ENCODE measurements around the gene HDHD3.
A peak's percentile ranks its signal among the peaks of the same experiment; 100 is the strongest.

The HDHD3 gene

GRCh38 chr9:113350107-113350661 lies 26.6 kb downstream of the HDHD3 start:
- TF ChIP-seq SUZ12 (IDR thresholded peaks at IDR 0.05): no peak
- no peak for TF ChIP-seq L3MBTL2 (conservative IDR thresholded peaks at IDR 0.05)
- TF ChIP-seq ZNF384 (IDR thresholded peaks at IDR 0.05): no peak
- no peak for TF ChIP-seq PKNOX1 (IDR thresholded peaks at IDR 0.05)
- TF ChIP-seq ARNT (IDR thresholded peaks at IDR 0.05): no peak
- no peak for TF ChIP-seq FOXK2 (IDR thresholded peaks at IDR 0.05)
- no peak for TF ChIP-seq FOXM1 (IDR thresholded peaks at IDR 0.05; ENCODE audit: borderline replicate concordance)
- no peak for TF ChIP-seq FOXA1 (IDR thresholded peaks at IDR 0.05)
- TF ChIP-seq SP1 (IDR thresholded peaks at IDR 0.05): no peak
- no peak for TF ChIP-seq HDGF (IDR thresholded peaks at IDR 0.05; ENCODE audit: borderline replicate concordance)
- no peak for TF ChIP-seq CTBP1 (IDR thresholded peaks at IDR 0.05; ENCODE audit: borderline replicate concordance)
- TF ChIP-seq LEF1 (IDR thresholded peaks at IDR 0.05; ENCODE audit: borderline replicate concordance): no peak
- TF ChIP-seq TARDBP (IDR thresholded peaks at IDR 0.05): no peak
- no peak for TF ChIP-seq ELF4 (IDR thresholded peaks at IDR 0.05)
- TF ChIP-seq BHLHE40 (IDR thresholded peaks at IDR 0.05; ENCODE audit: borderline replicate concordance): no peak
- TF ChIP-seq NFRKB (IDR thresholded peaks at IDR 0.05): no peak
- ChIA-PET CTCF (interaction anchor here (1.2 kb wide), 1 partner anchor 51 kb away, joined by 3 read pairs; the partner anchor contains the start of gene ALAD), POLR2A (interaction anchor here (0.7 to 3.9 kb wide), 4 partner anchors 10 to 75 kb away, joined by 3 to 25 read pairs (median 4); partner anchors contain the start of genes CDC26, PRPF4 and WDR31)
- DNase-seq (ENCODE audit: extremely low spot score): no peak

- POLR2A ChIA-PET: interaction anchor here (0.7 to 3.9 kb wide), 3 partner anchors 9 to 74 kb away, joined by 3 to 25 read pairs (median 3); partner anchors contain the start of genes CDC26, PRPF4 and WDR31
- CTCF ChIA-PET: interaction anchor here (1.2 kb wide), 1 partner anchor 52 kb away, joined by 3 read pairs; the partner anchor contains the start of gene ALAD
- TF ChIP-seq L3MBTL2 (conservative IDR thresholded peaks at IDR 0.05) (no peak), TARDBP (IDR thresholded peaks at IDR 0.05) (no peak), LEF1 (IDR thresholded peaks at IDR 0.05; ENCODE audit: borderline replicate concordance) (no peak), NFRKB (IDR thresholded peaks at IDR 0.05) (no peak), FOXA1 (IDR thresholded peaks at IDR 0.05) (no peak), ELF4 (IDR thresholded peaks at IDR 0.05) (no peak), SP1 (IDR thresholded peaks at IDR 0.05) (no peak), ARNT (IDR thresholded peaks at IDR 0.05) (no peak), FOXK2 (IDR thresholded peaks at IDR 0.05) (no peak), FOXM1 (IDR thresholded peaks at IDR 0.05; ENCODE audit: borderline replicate concordance) (no peak), HDGF (IDR thresholded peaks at IDR 0.05; ENCODE audit: borderline replicate concordance) (no peak), CTBP1 (IDR thresholded peaks at IDR 0.05; ENCODE audit: borderline replicate concordance) (no peak), PKNOX1 (IDR thresholded peaks at IDR 0.05) (no peak)
- peak; percentile 46 for DNase-seq (ENCODE audit: extremely low spot score)
These were observed 27.2 kb downstream of the HDHD3 start, which contains the start of gene BSPRY for GRCh38 chr9:113349445-113350094. BSPRY (plus strand) TSS chr9:113349541; CDS start chr9:113349580, 39 bp downstream.

- CTCF ChIA-PET: no interaction called here
- POLR2A ChIA-PET: interaction anchor here (1.1 to 3.9 kb wide), 2 partner anchors 9 to 74 kb away, joined by 3 to 25 read pairs; partner anchors contain the start of genes CDC26, PRPF4 and WDR31
- DNase-seq (ENCODE audit: extremely low spot score): no peak
- no peak for TF ChIP-seq L3MBTL2 (conservative IDR thresholded peaks at IDR 0.05)
- TF ChIP-seq ARNT (IDR thresholded peaks at IDR 0.05): no peak
- TF ChIP-seq NFRKB (IDR thresholded peaks at IDR 0.05): no peak
- no peak for TF ChIP-seq TARDBP (IDR thresholded peaks at IDR 0.05)
- TF ChIP-seq ZNF384 (IDR thresholded peaks at IDR 0.05): no peak
- no peak for TF ChIP-seq ELF4 (IDR thresholded peaks at IDR 0.05)
- TF ChIP-seq CTBP1 (IDR thresholded peaks at IDR 0.05; ENCODE audit: borderline replicate concordance): no peak
- TF ChIP-seq SUZ12 (IDR thresholded peaks at IDR 0.05): no peak
- no peak for TF ChIP-seq FOXA1 (IDR thresholded peaks at IDR 0.05)
- TF ChIP-seq PKNOX1 (IDR thresholded peaks at IDR 0.05): no peak
- TF ChIP-seq FOXK2 (IDR thresholded peaks at IDR 0.05): no peak
- TF ChIP-seq SP1 (IDR thresholded peaks at IDR 0.05): no peak
These were observed 27.7 kb downstream of the HDHD3 start for GRCh38 chr9:113349066-113349444.

- no peak for DNase-seq (ENCODE audit: extremely low spot score)
- POLR2A ChIA-PET: interaction anchor here (1.1 to 3.9 kb wide), 2 partner anchors 8 to 62 kb away, joined by 3 to 25 read pairs; partner anchors contain the start of genes C9orf43, POLE3 and WDR31
- CTCF ChIA-PET: interaction anchor here (0.6 kb wide), 2 partner anchors 13 to 570 kb away, joined by 3 read pairs; no protein-coding TSS in a partner anchor
- TF ChIP-seq PKNOX1 (IDR thresholded peaks at IDR 0.05) (no peak), HDGF (IDR thresholded peaks at IDR 0.05; ENCODE audit: borderline replicate concordance) (no peak), FOXK2 (IDR thresholded peaks at IDR 0.05) (no peak), FOXM1 (IDR thresholded peaks at IDR 0.05; ENCODE audit: borderline replicate concordance) (no peak)
These were observed 28.3 kb downstream of the HDHD3 start for GRCh38 chr9:113348437-113348836.

GRCh38 chr9:113345671-113346070 lies 31.1 kb downstream of the HDHD3 start:
- no peak for DNase-seq (ENCODE audit: extremely low spot score)
- POLR2A ChIA-PET: interaction anchor here (1.1 kb wide), 1 partner anchor 31 kb away, joined by 3 read pairs; the partner anchor contains the start of gene HDHD3

More at GRCh38 chr9:113345671-113346070, 31.1 kb downstream of the HDHD3 start:
- TF ChIP-seq ZNF384 (IDR thresholded peaks at IDR 0.05) (no peak), FOXM1 (IDR thresholded peaks at IDR 0.05; ENCODE audit: borderline replicate concordance) (no peak)
- CTCF ChIA-PET: no interaction called here

Measured in HEK293T (cell line).